K562 (cell line): ENCODE measurements around the gene CCN2. TPM values are rescaled to one million over a fixed set of nuclear protein-coding genes. Genes with fewer than 3 reads are reported as not detected.

Experiments used
- ATAC-seq: fragments of 200-7000 bp; cut with Tn5 transposase; 3 replicates; pipeline ENCODE4 v1.9.1; 2020; ENCODE audit warnings: moderate library complexity
- BruUV-seq: library from RNA; stranded (reverse); fragments of 400-500 nt; replicated peaks from 2 replicates; lab custom pipeline; 2021; lab: Mats Ljungman, UMichigan
- CTCF ChIA-PET: fragments of 300-600 bp; formaldehyde crosslinking; extraction: SDS; loops from one replicate; lab custom pipeline; 2021; ENCODE audit warnings: low intra/inter-chr PET ratio; lab: Yijun Ruan, JAX
- POLR2A ChIA-PET: fragments of 300-600, 350-650 bp; sonication (Branson Sonifier 250); formaldehyde crosslinking; extraction: SDS; loops from one replicate; lab custom pipeline; 2021; ENCODE audit warnings: antibody characterized with exemption, inconsistent platforms; lab: Yijun Ruan, JAX
- DNase-seq, 4 experiments: peaks; one replicate each; pipeline versions ENCODE4 v3.0.0 to v3.0.0-alpha.2; 2011 to 2018; ENCODE audit warnings: low spot score in 3 of 4, mixed read lengths in 3 of 4; ENCODE audit errors: extremely low read depth in 1 of 4
- FAIRE-seq: peaks from 2 replicates; lab custom pipeline; 2011; peaks lifted over from hg19 to GRCh38; lab: Jason Lieb, UNC
- H2AFZ ChIP-seq: 2 replicates; pipeline ENCODE4 v1.6.0; 2011; ENCODE audit warnings: low read depth, low read length, control low read depth, inconsistent platforms
- H3K27ac ChIP-seq: fragments of 200-600 bp; 3 replicates; pipeline ENCODE4 v1.8.0; 2011; ENCODE audit warnings: low read depth, mild to moderate bottlenecking, control low read depth, inconsistent platforms, low read length, moderate library complexity, mixed read lengths; ENCODE audit errors: extremely low read depth
- H3K27me3 ChIP-seq, 2 experiments: fragments of 300-600 bp in 1 of 2; 2 replicates in 1 of 2; 3 replicates in 1 of 2; pipeline versions ENCODE4 v1.6.0 to v1.8.0; 2011; ENCODE audit warnings: inconsistent platforms in 2 of 2, low read length in 2 of 2, mild to moderate bottlenecking in 1 of 2, mixed read lengths in 1 of 2, moderate library complexity in 1 of 2; ENCODE audit not compliant: control insufficient read depth in 2 of 2, insufficient read depth in 2 of 2
- H3K36me3 ChIP-seq: fragments of 300-600 bp; 3 replicates; pipeline ENCODE4 v1.8.0; 2011; ENCODE audit warnings: mild to moderate bottlenecking, low read length, inconsistent platforms; ENCODE audit not compliant: control insufficient read depth, insufficient read depth
- H3K4me1 ChIP-seq, 2 experiments: fragments of 200-600 bp in 1 of 2; replicated peaks in 1 of 2; 2 replicates in 1 of 2; 3 replicates in 1 of 2; pipeline versions ENCODE4 v1.5.1 to v1.8.0; 2011; ENCODE audit warnings: inconsistent platforms in 2 of 2, low read length in 2 of 2, mild to moderate bottlenecking in 1 of 2, mixed read lengths in 1 of 2, moderate library complexity in 1 of 2; ENCODE audit not compliant: control insufficient read depth in 2 of 2, insufficient read depth in 2 of 2
- H3K4me2 ChIP-seq: 2 replicates; pipeline ENCODE4 v1.6.1; 2011; ENCODE audit warnings: low read length, control low read depth, inconsistent platforms, mixed read lengths; ENCODE audit not compliant: insufficient read depth
- H3K4me3 ChIP-seq: fragments of 200-600 bp; sonication (generic), shearing (Covaris generic); 2 replicates; pipeline ENCODE4 v1.5.1; 2016; ENCODE audit warnings: control low read depth, inconsistent platforms
- H3K79me2 ChIP-seq: fragments of 200-600 bp; 3 replicates; pipeline ENCODE4 v1.8.0; 2011; ENCODE audit warnings: low read length, inconsistent platforms; ENCODE audit not compliant: control insufficient read depth, insufficient read depth
- H3K9ac ChIP-seq, 2 experiments: 2 replicates each; pipeline versions ENCODE4 v1.6.0 to v1.6.1; 2011; ENCODE audit warnings: low read depth in 2 of 2, low read length in 2 of 2, control low read depth in 1 of 2, inconsistent platforms in 1 of 2, mild to moderate bottlenecking in 1 of 2, mixed read lengths in 1 of 2; ENCODE audit not compliant: insufficient read depth in 1 of 2
- H3K9me1 ChIP-seq: one replicate; pipeline ENCODE4 v1.6.0; 2011; ENCODE audit warnings: inconsistent platforms, mild to moderate bottlenecking, low read length, moderate library complexity; ENCODE audit not compliant: control insufficient read depth, insufficient read depth
- H3K9me3 ChIP-seq: replicated peaks from 2 replicates; pipeline ENCODE4 v1.5.1; 2011; ENCODE audit warnings: low read depth, low read length, inconsistent platforms; ENCODE audit not compliant: control insufficient read depth, insufficient read depth
- H4K20me1 ChIP-seq: replicated peaks from 2 replicates; pipeline ENCODE4 v1.6.1; 2011; ENCODE audit warnings: low read length, inconsistent platforms, mixed read lengths; ENCODE audit not compliant: control insufficient read depth, insufficient read depth
- CAMTA2 ChIP-seq: fragments of 250-450 bp; sonication (Bioruptor Pico); conservative IDR thresholded peaks from 2 replicates; pipeline ENCODE4 v1.5.1; 2022
- CHD4 ChIP-seq: fragments of 200-600 bp; sonication (generic); IDR thresholded peaks from 3 replicates; pipeline ENCODE4 v1.6.1; 2012; ENCODE audit warnings: low read depth, mild to moderate bottlenecking, mixed read lengths, low read length, inconsistent platforms; ENCODE audit not compliant: insufficient read depth, insufficient replicate concordance, poor library complexity, severe bottlenecking
- COPS2 ChIP-seq: fragments of 450-650 bp; conservative IDR thresholded peaks from 2 replicates; pipeline ENCODE4 v1.6.1; 2016; ENCODE audit warnings: mild to moderate bottlenecking, moderate library complexity
- CTBP1 ChIP-seq: fragments of 450-650 bp; IDR thresholded peaks from 2 replicates; pipeline ENCODE4 v1.6.1; 2016; ENCODE audit warnings: borderline replicate concordance
- CTCF ChIP-seq, 3 experiments: IDR thresholded peaks in 2 of 3; conservative IDR thresholded peaks in 1 of 3; 2 replicates each; pipeline ENCODE4 v1.5.1; 2011 to 2012; ENCODE audit warnings: low read length in 3 of 3, mild to moderate bottlenecking in 3 of 3, control low read depth in 2 of 3, improper control_type of control experiment in 1 of 3, inconsistent platforms in 1 of 3, low read depth in 1 of 3, mixed read lengths in 1 of 3, moderate library complexity in 1 of 3; ENCODE audit not compliant: insufficient read depth in 2 of 3
- DNMT1 ChIP-seq: fragments of 450-650 bp; IDR thresholded peaks from 2 replicates; pipeline ENCODE4 v1.6.1; 2016; ENCODE audit warnings: antibody characterized with exemption, mild to moderate bottlenecking
- HNRNPK ChIP-seq: fragments of 200-400 bp; formaldehyde crosslinking; IDR thresholded peaks from one replicate; pipeline ENCODE4 v1.6.1; 2018; ENCODE audit warnings: mild to moderate bottlenecking, low read depth, low read length; ENCODE audit not compliant: poor library complexity, severe bottlenecking
- LEF1 ChIP-seq: fragments of 450-650 bp; IDR thresholded peaks from 2 replicates; pipeline ENCODE4 v1.6.1; 2016; ENCODE audit warnings: mild to moderate bottlenecking
- NCOA2 ChIP-seq, 2 experiments: fragments of 450-650 bp; IDR thresholded peaks; 2 replicates each; pipeline ENCODE4 v1.6.1; 2018; ENCODE audit warnings: mild to moderate bottlenecking in 2 of 2, moderate library complexity in 1 of 2; ENCODE audit not compliant: partially characterized antibody in 2 of 2
- PHTF2 ChIP-seq: fragments of 250-450 bp; sonication (Bioruptor Pico); IDR thresholded peaks from 2 replicates; pipeline ENCODE4 v1.5.0; 2021; ENCODE audit warnings: mild to moderate bottlenecking
- RB1 ChIP-seq: fragments of 450-650 bp; IDR thresholded peaks from 2 replicates; pipeline ENCODE4 v1.6.1; 2017; ENCODE audit warnings: low read depth, mild to moderate bottlenecking
- SMC3 ChIP-seq: conservative IDR thresholded peaks from 2 replicates; pipeline ENCODE4 v1.6.1; 2011; ENCODE audit warnings: low read depth, low read length, improper control_type of control experiment; ENCODE audit not compliant: insufficient read depth
- ZFP36 ChIP-seq: fragments of 150-350 bp; IDR thresholded peaks from 2 replicates; pipeline ENCODE4 v1.6.1; 2018; ENCODE audit warnings: low read length, low read depth; ENCODE audit not compliant: partially characterized antibody
- ZNF12 ChIP-seq: sonication (generic); formaldehyde crosslinking; IDR thresholded peaks from 2 replicates; pipeline ENCODE4 v1.4.0; 2020; ENCODE audit warnings: mild to moderate bottlenecking, missing genetic modification reagents
- ZNF146 ChIP-seq: IDR thresholded peaks from one replicate; pipeline ENCODE4 v1.6.1; 2018; ENCODE audit warnings: missing compliant biosample characterization; ENCODE audit not compliant: unreplicated experiment
- ZNF41 ChIP-seq: fragments of 250-450 bp; sonication (Bioruptor Pico); conservative IDR thresholded peaks from 2 replicates; pipeline ENCODE4 v1.4.0; 2020; ENCODE audit warnings: mild to moderate bottlenecking
- WGBS: fragments of 100-300 bp; shearing (Covaris generic); methylation state at CpG from one replicate; pipeline ENCODE4 v1.1.6; 2016; ENCODE audit warnings: low coverage, mixed read lengths; ENCODE audit not compliant: insufficient coverage; ENCODE audit errors: missing lambda C conversion rate; 5-methylcytosine and 5-hydroxymethylcytosine counted together
- in situ Hi-C: fragments of 300-500 bp; cut with MboI; formaldehyde crosslinking; loops from 4 replicates; pipeline ENCODE4 v1.15.0; 2018; ENCODE audit warnings: inconsistent platforms, mixed read lengths
- intact Hi-C: fragments of 100-400 bp; cut with micrococcal nuclease; formaldehyde crosslinking; loops from 2 replicates; pipeline ENCODE4 v1.14.2; 2022
- polyA plus RNA-seq, 8 experiments: library from polyadenylated mRNA; depleted of rRNA in 4 of 8; stranded (reverse) in 5 of 8; unstranded in 3 of 8; fragments of >200 nt; fragmentation: Nextera tagmentation in 2 of 8; fragmentation: Illumina TruSeq in 1 of 8; extraction: Ambion mirVana in 2 of 8; extraction: Trizol in 1 of 8; gene quantifications; 2 replicates each; pipeline versions ENCODE4 v1.2.1 to v1.2.3, GENCODE V29; 2011 to 2014; ENCODE audit warnings: inconsistent platforms in 1 of 8, missing spikeins in 1 of 8
- total RNA-seq, 7 experiments: library from RNA; depleted of rRNA in 6 of 7; stranded (reverse); fragments of >200 nt in 6 of 7; fragmentation: Illumina TruSeq in 2 of 7; extraction: Trizol in 2 of 7; gene quantifications; 2 replicates each; pipeline versions ENCODE4 v1.2.1 to v1.2.3, GENCODE V29; 2011 to 2021; ENCODE audit warnings: low replicate concordance in 1 of 7
- TF ChIP-seq, protein P1 (sequence below): fragments of 250-450 bp; sonication (Bioruptor Pico); IDR thresholded peaks from 2 replicates; pipeline ENCODE4 v1.5.0; 2020; ENCODE audit warnings: mild to moderate bottlenecking
- TF ChIP-seq, protein P2 (sequence below): sonication (generic); formaldehyde crosslinking; IDR thresholded peaks from 2 replicates; pipeline ENCODE4 v1.8.1; 2023; ENCODE audit warnings: mild to moderate bottlenecking, missing genetic modification reagents, moderate library complexity

Gene CCN2
- total and polyA plus RNA-seq, 9 of the 15 experiments (the other 6 are each of a cell fraction or from before 2014, with no cell fraction given): 0.40 TPM; not detected in 8

DNA sequence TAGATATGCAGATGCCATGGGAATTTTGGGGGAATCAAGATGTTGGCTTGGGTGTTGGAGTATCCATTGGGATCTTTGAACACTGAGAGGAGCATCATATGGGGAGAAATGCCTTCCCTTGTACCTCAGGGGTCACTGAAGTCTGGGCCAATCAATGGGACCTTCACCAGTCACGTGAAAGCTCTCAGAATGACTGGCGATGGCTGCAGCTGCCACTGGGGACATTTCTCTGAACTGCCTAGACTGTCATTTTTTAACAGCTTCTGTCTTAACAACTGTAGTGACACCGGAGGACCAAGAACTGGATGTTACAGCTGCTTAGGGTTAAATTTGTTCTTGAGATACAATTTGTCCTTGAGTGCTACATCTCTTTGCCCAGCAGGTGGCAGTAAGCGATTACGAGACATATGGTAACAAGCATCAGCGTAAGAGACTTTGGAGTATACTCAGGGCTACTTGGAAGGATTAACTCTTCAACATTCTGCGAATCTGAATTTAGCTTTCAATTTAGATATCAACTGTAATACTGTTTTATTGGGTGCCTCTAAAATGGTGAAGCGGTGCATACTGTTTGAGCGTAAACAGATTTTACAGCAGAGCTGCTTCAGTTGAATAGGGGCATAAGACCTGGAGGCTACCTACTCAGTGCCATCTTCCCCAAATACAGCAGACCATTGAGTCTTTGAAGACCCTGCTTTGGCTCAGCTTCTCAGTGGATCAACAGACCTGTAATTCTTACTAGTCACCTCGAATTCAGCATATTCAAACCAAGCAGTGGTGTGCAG, 36.0 kb downstream of the CCN2 start:
- POLR2A ChIA-PET: no interaction called here
- FAIRE-seq: peak; percentile 95
- CTCF ChIA-PET: interaction anchor here (1.0 kb wide), 1 partner anchor 383 kb away, joined by 5 read pairs; no protein-coding TSS in a partner anchor
- H3K9ac ChIP-seq: no peak overlapping the region
- no peaks in the 10 kb centered on the region for H4K20me1 ChIP-seq
- BruUV-seq: no TSS peak
- DNase-seq: peak; percentile 41 to 69 (median 59)
- H2AFZ ChIP-seq: no peak overlapping the region
- H3K27me3 ChIP-seq: no peaks in the 10 kb centered on the region; a peak in 1 of 5 replicates
- peak; percentile 90 for ATAC-seq
- H3K27ac ChIP-seq: no peak overlapping the region
- H3K79me2 ChIP-seq: no peaks in the 10 kb centered on the region
- H3K9me3 ChIP-seq: no peaks in the 10 kb centered on the region
- no peak overlapping the region for H3K4me3 ChIP-seq
- in situ Hi-C loops (loop anchor here (5.0 to 25.0 kb wide), 3 partner anchors 220 to 1647 kb away; no protein-coding TSS in a partner anchor), intact Hi-C loops (loop anchor here (2.0 to 5.0 kb wide), 2 partner anchors 384 to 1028 kb away; no protein-coding TSS in a partner anchor)
- H3K36me3 ChIP-seq: no peaks in the 10 kb centered on the region
- H3K9me1 ChIP-seq: no peaks in the 10 kb centered on the region
- no peak overlapping the region for H3K4me2 ChIP-seq
- no peaks in the 10 kb centered on the region for H3K4me1 ChIP-seq
- under 1% methylated on average over 10 of the region's 10 CpGs for WGBS
- TF ChIP-seq HNRNPK (no peak), NCOA2 (IDR thresholded peaks at IDR 0.05; ENCODE audit: partially characterized antibody in 2 of 2) (no peak), ZNF41 (CRISPR knock-in tag) (no peak), LEF1 (no peak), DNMT1 (no peak), ZFP36 (no peak), COPS2 (no peak), CAMTA2 (CRISPR knock-in tag) (no peak), SMC3 (peak; percentile 49; the same call in 1 of the 2 replicates), CHD4 (no peak), ZNF146 (CRISPR knock-in tag) (no peak), CTCF (IDR thresholded peaks at IDR 0.05 in 2 of 3, conservative IDR thresholded peaks at IDR 0.05 in 1 of 3; ENCODE audit: insufficient read depth in 2 of 3, low read depth in 1 of 3, low read length in 3 of 3) (peak; percentile 60 to 82 (median 76)), PHTF2 (CRISPR knock-in tag) (no peak), ZNF12 (CRISPR knock-in tag) (no peak), RB1 (no peak), CTBP1 (no peak)
- TF ChIP-seq, protein P1, sequence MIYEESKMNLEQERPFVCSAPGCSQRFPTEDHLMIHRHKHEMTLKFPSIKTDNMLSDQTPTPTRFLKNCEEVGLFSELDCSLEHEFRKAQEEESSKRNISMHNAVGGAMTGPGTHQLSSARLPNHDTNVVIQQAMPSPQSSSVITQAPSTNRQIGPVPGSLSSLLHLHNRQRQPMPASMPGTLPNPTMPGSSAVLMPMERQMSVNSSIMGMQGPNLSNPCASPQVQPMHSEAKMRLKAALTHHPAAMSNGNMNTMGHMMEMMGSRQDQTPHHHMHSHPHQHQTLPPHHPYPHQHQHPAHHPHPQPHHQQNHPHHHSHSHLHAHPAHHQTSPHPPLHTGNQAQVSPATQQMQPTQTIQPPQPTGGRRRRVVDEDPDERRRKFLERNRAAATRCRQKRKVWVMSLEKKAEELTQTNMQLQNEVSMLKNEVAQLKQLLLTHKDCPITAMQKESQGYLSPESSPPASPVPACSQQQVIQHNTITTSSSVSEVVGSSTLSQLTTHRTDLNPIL (CRISPR knock-in tag): no peak
- TF ChIP-seq, protein P2, sequence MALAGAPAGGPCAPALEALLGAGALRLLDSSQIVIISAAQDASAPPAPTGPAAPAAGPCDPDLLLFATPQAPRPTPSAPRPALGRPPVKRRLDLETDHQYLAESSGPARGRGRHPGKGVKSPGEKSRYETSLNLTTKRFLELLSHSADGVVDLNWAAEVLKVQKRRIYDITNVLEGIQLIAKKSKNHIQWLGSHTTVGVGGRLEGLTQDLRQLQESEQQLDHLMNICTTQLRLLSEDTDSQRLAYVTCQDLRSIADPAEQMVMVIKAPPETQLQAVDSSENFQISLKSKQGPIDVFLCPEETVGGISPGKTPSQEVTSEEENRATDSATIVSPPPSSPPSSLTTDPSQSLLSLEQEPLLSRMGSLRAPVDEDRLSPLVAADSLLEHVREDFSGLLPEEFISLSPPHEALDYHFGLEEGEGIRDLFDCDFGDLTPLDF (CRISPR knock-in tag): no peak
